KMS-11 (cell line): ENCODE results near the gene CTBS.

Experiments used
- H2AFZ ChIP-seq: fragments of 200-600 bp; sonication (generic); 2 replicates; pipeline ENCODE4 v1.6.1; 2016; ENCODE audit warnings: antibody characterized with exemption, mixed run types, low read depth
- H3K27ac ChIP-seq: fragments of 200-600 bp; sonication (generic); 2 replicates; pipeline ENCODE4 v1.6.1; 2016; ENCODE audit warnings: mild to moderate bottlenecking, mixed run types
- H3K27me3 ChIP-seq: fragments of 200-600 bp; sonication (generic); 2 replicates; pipeline ENCODE4 v1.6.1; 2017; ENCODE audit warnings: mild to moderate bottlenecking, low read depth, mixed run types, moderate library complexity; ENCODE audit not compliant: insufficient read depth
- H3K36me3 ChIP-seq: fragments of 200-600 bp; sonication (generic); 2 replicates; pipeline ENCODE4 v1.6.1; 2017; ENCODE audit warnings: mild to moderate bottlenecking, mixed run types; ENCODE audit not compliant: insufficient read depth
- H3K4me1 ChIP-seq: fragments of 200-600 bp; sonication (generic); 2 replicates; pipeline ENCODE4 v1.6.1; 2016; ENCODE audit warnings: mild to moderate bottlenecking, low read depth, mixed run types; ENCODE audit not compliant: poor library complexity, severe bottlenecking
- H3K4me2 ChIP-seq: fragments of 200-600 bp; sonication (generic); 2 replicates; pipeline ENCODE4 v1.7.0; 2016; ENCODE audit warnings: mild to moderate bottlenecking, mixed run types
- H3K4me3 ChIP-seq: fragments of 200-600 bp; sonication (generic); IDR thresholded peaks from 2 replicates; pipeline ENCODE4 v1.6.1; 2017; ENCODE audit warnings: low read depth, low read length, mixed read lengths; ENCODE audit not compliant: insufficient read depth
- H3K79me2 ChIP-seq: fragments of 200-600 bp; sonication (generic); 2 replicates; pipeline ENCODE4 v1.6.1; 2016; ENCODE audit warnings: low read depth, mixed run types; ENCODE audit not compliant: insufficient read depth
- H3K9ac ChIP-seq: fragments of 200-600 bp; sonication (generic); 2 replicates; pipeline ENCODE4 v1.6.1; 2016; ENCODE audit warnings: mild to moderate bottlenecking, mixed run types
- H4K20me1 ChIP-seq: fragments of 200-600 bp; sonication (generic); 2 replicates; pipeline ENCODE4 v1.6.1; 2016; ENCODE audit warnings: mild to moderate bottlenecking, mixed run types; ENCODE audit not compliant: insufficient read depth
- TF ChIP-seq, protein P1 (sequence below): fragments of 200-600 bp; sonication (generic); conservative IDR thresholded peaks from 2 replicates; pipeline ENCODE4 v1.6.1; 2017; ENCODE audit warnings: low read depth, mild to moderate bottlenecking, antibody characterized with exemption, low read length, moderate library complexity, mixed read lengths

CTBS gene

DNA sequence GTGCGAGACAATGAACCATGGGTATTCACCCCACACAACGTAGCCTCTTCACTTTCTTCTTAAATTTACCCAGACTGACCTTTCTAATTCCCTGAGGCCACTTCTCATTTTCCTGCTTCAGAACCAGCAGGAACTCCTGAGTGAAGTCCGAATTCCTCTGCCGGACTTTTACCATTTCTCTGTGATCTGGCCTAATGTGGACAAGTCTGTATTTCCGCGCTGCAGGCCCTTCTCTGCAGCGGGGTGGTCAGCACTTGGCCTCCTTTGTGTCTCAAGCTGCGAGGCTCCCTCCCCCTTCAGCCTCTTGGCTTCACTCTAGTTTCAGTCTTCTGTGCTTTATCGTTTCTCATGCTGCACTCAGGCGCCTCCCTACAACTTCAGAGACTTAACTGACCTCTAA is 9.4 kb upstream of the CTBS start:
- Histone ChIP-seq H3K27ac (peak overlapping the region; percentile 86), H3K4me1 (peaks cover 40% of the 10 kb centered on the region), H2AFZ (peak overlapping the region; percentile 67), H3K79me2 (no peaks in the 10 kb centered on the region), H3K27me3 (no peaks in the 10 kb centered on the region), H3K36me3 (no peaks in the 10 kb centered on the region), H4K20me1 (no peaks in the 10 kb centered on the region), H3K4me3 (peak overlapping the region; percentile 54), H3K4me2 (peak overlapping the region; percentile 95), H3K9ac (peak overlapping the region; percentile 44; the same call in 1 of the 2 replicates)
- TF ChIP-seq, protein P1, sequence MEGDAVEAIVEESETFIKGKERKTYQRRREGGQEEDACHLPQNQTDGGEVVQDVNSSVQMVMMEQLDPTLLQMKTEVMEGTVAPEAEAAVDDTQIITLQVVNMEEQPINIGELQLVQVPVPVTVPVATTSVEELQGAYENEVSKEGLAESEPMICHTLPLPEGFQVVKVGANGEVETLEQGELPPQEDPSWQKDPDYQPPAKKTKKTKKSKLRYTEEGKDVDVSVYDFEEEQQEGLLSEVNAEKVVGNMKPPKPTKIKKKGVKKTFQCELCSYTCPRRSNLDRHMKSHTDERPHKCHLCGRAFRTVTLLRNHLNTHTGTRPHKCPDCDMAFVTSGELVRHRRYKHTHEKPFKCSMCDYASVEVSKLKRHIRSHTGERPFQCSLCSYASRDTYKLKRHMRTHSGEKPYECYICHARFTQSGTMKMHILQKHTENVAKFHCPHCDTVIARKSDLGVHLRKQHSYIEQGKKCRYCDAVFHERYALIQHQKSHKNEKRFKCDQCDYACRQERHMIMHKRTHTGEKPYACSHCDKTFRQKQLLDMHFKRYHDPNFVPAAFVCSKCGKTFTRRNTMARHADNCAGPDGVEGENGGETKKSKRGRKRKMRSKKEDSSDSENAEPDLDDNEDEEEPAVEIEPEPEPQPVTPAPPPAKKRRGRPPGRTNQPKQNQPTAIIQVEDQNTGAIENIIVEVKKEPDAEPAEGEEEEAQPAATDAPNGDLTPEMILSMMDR: no peak

DNA sequence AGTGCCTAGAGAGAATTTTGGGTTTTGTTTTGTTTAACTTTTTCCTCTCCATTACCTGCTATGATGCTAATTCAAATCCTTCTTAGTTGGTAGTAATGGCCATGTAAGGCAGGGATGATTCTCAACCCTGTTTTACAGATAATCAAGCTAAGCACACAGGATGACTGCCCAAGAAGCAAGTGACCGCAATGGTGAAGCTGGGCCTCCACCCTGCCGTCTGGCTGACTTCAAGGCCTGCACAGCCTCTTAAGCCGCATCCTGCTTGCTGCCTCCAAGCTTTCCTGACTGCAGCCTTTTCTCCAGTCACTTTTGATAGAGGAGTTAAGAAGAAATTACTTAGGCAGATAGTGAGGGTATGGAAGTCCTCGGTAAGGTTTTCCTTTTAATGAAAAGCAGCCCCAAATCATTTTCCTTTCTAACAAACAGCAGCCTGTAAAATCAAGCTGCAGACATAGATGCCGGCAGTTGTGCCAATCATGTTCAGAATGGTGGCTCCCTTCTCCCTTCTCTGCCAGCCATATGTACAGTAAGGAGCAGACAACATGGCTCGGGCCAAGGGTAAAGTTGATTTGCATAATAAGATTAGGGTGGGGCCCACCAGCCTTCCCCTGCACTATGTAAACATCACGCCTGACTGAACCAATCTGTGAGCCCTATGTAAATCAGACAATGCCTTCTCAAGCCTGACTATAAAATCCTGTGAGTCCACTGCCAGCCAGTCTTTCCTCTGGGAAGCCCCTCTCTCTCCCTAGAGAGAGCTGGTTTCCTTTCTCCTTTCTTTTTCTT is 8.8 kb upstream of the CTBS start:
- Histone ChIP-seq H2AFZ (peak overlapping the region; percentile 67), H3K27ac (peak overlapping the region; percentile 86), H3K36me3 (no peaks in the 10 kb centered on the region), H3K4me3 (peak overlapping the region; percentile 54), H3K79me2 (no peaks in the 10 kb centered on the region), H4K20me1 (no peaks in the 10 kb centered on the region), H3K4me2 (peak overlapping the region; percentile 95), H3K9ac (peak overlapping the region; percentile 44; the same call in 1 of the 2 replicates), H3K27me3 (no peaks in the 10 kb centered on the region), H3K4me1 (peaks cover 40% of the 10 kb centered on the region)
- TF ChIP-seq, protein P1: no peak

DNA sequence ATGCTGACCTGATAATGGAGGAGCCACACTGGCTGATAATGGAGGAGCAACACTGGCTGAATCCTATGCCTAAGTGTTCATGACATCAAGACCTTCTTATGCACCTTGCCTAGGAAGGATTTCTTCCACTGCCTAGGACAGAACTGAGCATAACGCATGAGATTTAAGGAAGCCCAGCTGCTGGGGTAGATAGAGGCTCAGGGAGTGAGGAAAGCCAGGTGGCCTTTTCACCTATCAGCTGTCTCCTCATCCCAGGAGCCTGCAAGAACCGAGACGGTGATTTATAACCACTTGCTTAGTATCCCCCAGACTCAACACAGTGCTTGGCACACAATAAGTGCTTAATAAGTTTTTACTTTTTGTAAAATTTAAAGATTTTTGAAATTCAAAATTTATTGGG is 7.4 kb upstream of the CTBS start:
- H4K20me1 ChIP-seq: no peaks in the 10 kb centered on the region
- no peak overlapping the region for H3K4me3 ChIP-seq
- TF ChIP-seq, protein P1: no peak
- no peaks in the 10 kb centered on the region for H3K27me3 ChIP-seq
- H3K79me2 ChIP-seq: no peaks in the 10 kb centered on the region
- no peak overlapping the region for H3K27ac ChIP-seq
- H3K4me1 ChIP-seq: peaks cover 40% of the 10 kb centered on the region
- no peaks in the 10 kb centered on the region for H3K36me3 ChIP-seq
- no peak overlapping the region for H3K4me2 ChIP-seq
- H3K9ac ChIP-seq: no peak overlapping the region
- H2AFZ ChIP-seq: no peak overlapping the region

- Histone ChIP-seq H3K79me2 (peaks cover 10% of the 10 kb centered on the region; the same call in 1 of the 2 replicates), H3K27me3 (no peaks in the 10 kb centered on the region), H3K9ac (peak overlapping the region; percentile 37; the same call in 1 of the 2 replicates), H3K4me3 (no peak overlapping the region), H3K4me1 (peaks cover 15% of the 10 kb centered on the region), H3K36me3 (no peaks in the 10 kb centered on the region), H3K27ac (no peak overlapping the region), H2AFZ (peak overlapping the region; percentile 59; the same call in 1 of the 2 replicates), H3K4me2 (peak overlapping the region; percentile 86; the same call in 1 of the 2 replicates), H4K20me1 (no peaks in the 10 kb centered on the region)
- TF ChIP-seq, protein P1: no peak
Observed at GRCh38 chr1:84574936-84575335, 696 bp upstream of the CTBS start.
